NCI-H1436 treated with DMSO at 0.1 percent for 48 hours (cell line): ENCODE results near the gene ZC2HC1B.

Experiments used
- DNase-seq: peaks from one replicate; lab custom pipeline; 2025; lab: John Stamatoyannopoulos, UW

ZC2HC1B gene

GRCh38 chr6:143963158-143963919 is 99.1 kb downstream of the ZC2HC1B start:
- no peak for DNase-seq

GRCh38 chr6:143964674-143965081 is 100.4 kb downstream of the ZC2HC1B start:
- DNase-seq: no peak

DNA sequence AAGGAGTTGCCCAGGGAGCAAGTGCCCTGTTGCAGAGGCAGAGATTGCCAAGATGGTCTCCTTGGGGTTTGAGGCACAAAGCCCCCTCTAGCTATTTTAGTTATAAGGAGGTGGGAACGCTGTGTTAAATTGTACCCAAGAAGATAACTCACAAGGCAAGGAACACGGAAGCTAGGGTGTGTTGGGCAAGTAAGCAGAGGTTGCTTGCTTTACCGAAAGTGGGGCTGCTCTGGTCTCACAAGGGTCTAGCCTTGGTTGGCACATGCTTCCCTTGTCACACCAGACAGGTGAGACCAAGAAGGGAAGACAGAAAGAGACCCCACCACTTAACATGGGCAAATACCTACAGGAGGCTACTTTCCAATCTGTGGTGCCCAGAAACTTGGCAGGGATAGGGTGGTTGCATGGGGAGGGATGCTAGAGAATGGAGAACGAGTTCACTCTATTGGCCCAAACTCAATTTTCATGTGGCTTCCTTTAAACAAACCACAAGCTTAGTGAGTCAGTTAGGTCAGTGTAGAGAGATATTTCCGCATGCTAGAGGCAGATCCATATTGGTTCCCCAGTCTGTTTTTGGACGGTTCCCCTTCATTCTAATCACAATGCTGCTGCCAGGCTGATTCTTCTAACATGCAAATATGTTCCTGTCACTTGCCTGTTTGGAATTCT is 101.4 kb downstream of the ZC2HC1B start:
- DNase-seq: no peak

DNA sequence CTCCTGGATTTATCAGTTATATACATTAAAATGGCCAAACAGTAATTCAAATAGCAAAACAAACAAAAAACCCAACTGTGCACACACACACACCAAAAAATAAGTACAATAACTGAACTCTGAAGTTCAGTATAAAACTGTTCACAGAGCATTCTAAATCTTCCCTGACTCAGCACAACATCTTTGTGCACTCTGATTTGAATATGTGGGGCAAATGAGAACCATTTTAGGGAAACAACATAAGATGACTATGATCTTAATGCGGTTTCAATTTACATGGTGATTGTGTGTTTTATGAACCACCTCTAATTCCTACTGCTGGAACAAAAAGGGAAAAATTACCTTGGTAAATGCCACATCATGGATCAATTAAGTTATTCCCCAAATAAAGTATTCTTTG is 102.0 kb downstream of the ZC2HC1B start:
- no peak for DNase-seq

GRCh38 chr6:143967706-143968376 is 103.6 kb downstream of the ZC2HC1B start:
- no peak for DNase-seq

DNA sequence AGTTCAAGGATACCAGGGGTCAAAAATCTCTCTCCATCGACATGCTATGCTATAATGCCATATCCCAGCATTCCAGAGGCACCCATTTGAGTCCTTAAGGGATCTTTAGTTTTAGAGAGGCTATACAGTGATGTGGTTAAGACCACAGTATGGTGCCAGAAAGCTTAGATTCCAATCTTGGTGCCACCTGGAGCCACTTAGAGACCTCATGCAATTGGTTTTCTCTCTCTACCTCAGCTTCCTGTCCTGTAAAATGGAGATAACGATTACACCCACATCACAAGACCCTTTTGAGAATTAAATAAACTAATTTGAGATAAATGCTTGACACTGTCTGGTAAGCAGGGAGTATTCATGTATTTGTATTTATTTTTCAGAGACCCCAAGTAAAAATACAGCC is 104.8 kb downstream of the ZC2HC1B start:
- DNase-seq: no peak

DNA sequence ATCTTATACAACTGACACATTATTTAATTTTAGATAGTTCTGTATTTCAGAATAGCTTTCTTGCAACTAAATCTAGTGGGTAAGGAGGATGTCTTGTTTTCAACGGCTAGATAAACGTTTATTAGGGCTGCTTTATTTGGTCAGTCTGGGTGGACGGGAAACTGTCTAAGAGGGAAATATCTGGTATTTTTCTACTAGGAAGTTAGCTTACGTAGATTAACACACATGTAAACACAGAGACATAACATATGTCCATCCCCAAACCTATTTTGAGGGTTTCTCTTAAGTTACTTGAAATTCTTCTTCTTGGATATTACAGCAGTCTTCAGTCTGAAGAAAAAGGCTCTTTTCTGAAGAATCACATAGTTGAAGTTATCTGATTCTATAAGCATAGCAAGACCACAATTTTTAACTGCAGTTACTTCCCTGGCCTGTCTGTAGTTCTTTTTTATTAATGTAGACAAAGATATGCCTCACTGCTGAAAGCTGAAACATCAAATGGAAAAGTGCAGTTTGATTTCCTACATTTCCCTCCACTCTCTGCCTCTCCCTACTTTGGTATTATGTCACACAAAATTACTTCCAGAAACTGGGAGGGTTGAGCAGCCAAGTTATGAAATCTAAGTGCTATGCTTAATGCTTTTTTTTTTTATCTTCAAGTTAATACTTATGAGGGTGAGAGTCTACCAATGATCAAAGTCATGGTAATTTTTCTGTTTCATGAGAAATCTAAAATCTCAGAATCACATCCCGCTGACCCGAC is 106.4 kb downstream of the ZC2HC1B start:
- no peak for DNase-seq

GRCh38 chr6:143971482-143972205 is 107.4 kb downstream of the ZC2HC1B start:
- no peak for DNase-seq

DNA sequence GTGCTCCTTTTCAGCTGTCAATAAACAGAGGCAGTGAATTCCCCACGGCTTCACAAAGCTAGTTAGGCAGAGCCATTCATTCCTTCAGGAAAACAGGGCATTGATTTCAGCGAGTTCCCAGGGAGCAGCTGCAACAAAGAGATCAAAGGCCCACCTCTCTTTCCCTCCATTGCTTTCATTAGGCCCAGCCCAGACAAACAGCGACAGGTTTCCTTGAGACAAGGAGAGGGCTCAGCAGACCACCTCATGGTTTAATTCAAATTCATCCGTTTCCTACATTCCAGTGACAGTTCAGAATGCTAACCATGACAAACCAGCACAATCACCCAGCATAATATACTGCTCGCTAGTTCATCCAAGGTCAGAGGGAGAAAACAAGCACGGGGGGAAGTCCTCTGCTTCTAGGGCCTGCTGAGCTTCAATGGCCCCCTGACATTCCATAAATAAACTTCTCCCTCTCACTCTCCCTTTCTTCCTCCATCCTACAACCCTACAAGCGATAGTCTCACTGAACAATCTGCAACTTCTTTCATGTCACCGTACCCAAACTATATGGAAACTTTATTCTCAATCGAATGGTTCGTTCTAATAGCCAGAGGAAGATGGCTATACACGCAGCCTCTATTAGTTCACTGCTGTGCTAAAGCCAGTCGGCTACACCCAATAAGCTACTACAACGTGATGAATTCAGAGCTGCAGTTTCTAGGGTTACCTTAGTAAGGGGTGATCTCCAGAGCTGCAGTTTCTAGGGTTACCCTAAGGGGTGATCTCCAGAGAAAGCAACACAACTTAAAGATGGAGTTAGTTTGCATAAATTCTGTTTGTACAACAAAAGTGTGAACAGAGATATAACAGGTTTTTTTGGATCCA is 109.1 kb downstream of the ZC2HC1B start:
- DNase-seq: no peak

DNA sequence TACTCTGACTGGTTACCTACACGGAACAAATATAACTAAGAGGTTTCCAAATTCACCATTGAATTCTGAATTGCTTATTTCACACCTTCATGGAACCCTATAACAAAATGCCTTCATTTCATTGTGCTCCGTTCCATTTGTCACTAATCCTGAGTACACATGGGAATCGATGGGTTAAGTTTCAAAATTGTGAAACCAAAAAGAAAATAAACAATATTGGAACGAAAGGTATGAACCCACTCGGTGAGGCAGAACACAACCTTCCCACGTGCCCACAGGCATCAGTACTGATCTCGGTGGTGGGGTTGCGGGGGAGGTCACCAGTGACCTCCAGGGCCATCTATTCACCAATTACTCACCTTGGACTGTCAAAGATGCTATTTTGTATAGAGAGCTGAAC is 109.8 kb downstream of the ZC2HC1B start:
- no peak for DNase-seq

DNA sequence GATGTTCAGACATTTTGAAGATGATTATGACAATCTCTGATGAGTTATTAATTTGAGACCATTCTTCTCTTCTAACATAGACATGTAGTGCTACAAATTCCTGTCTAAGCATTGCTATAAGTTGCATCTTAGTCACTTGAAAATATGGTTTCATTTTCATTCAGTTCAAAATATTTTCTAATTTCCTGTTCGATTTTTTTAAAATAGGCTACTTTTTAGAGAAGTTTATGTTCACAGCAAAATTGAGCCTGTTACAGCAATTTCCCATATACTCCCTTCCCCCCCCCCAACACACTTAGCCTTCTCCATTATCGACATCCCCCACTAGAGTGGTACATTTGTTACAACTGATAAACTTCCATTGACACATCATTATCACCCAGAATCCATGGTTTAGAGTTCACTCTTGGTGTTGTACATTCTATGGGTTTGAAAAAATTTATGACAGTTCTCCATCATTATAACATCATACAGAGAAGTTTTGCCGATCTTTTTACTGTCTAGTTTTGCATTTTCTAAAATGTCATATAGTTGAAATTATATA is 112.6 kb downstream of the ZC2HC1B start:
- DNase-seq: no peak

GRCh38 chr6:143980921-143981320 is 116.6 kb downstream of the ZC2HC1B start:
- no peak for DNase-seq

DNA sequence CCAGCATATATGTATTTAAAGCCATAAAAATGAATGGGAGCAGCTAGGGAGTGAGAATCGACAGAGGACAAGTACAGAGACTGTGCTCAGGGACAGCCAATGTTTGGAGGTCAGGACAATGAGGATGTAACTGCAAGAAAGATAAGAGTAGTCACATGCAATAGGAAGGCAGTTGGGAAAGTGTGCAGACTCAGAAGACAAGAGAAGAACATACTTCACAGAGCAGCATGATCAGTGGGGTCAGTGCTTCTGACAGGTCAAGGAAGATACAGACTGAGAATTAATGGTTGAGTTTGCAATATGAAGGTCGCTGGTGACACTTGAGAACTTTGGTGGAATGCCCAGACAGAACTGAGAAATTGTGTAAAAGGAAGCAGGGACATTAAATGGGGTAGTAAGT is 118.7 kb downstream of the ZC2HC1B start:
- DNase-seq: no peak

- no peak for DNase-seq
These were observed 120.4 kb downstream of the ZC2HC1B start for GRCh38 chr6:143984666-143985065.

DNA sequence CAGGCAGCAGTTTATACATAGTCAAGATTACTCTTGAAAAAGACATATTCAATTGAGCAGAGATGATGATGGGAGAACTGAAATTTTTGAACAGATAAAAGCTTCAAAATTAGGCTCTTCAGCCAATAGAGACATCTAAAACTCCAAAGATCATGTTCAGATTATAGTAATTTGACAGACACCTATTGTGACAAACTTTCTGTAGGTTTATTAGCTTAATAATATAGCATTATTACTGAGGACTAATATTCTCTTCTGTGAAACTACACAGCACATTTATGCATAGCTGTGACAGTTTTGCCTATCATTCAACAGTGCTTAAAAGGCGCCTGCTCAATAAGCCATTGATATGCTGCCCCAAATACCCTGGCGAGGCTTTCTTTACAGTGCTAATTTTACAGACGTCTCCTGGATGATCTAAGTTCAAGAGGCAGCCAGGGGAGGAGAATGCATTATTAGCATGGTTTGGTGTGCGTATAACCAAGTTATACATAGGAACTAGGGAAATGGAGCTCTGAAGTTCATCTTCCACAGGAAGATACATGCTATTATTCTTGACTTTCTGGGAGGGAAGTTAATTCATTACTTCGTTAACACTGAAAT is 122.3 kb downstream of the ZC2HC1B start:
- no peak for DNase-seq
